Measurements from ENCODE around the gene TTLL11. TPM values are rescaled to one million over a fixed set of nuclear protein-coding genes. Genes with fewer than 3 reads are reported as not detected.

TTLL11 gene
- total and polyA plus RNA-seq, 2 of the 8 experiments (the other 6 are each of a cell fraction or from before 2014, with no cell fraction given): 0.56 to 0.80 TPM

GRCh38 chr9:121943463-121943862 lies 149.6 kb downstream of the TTLL11 start (continued):
- TF ChIP-seq CHD7 (IDR thresholded peaks at IDR 0.05; ENCODE audit: insufficient replicate concordance, low read length) (no peak), EGR1 (IDR thresholded peaks at IDR 0.05; ENCODE audit: borderline replicate concordance, low read depth, low read length) (no peak), CEBPB (IDR thresholded peaks at IDR 0.05; ENCODE audit: low read depth, low read length) (no peak), CTBP2 (IDR thresholded peaks at IDR 0.05; ENCODE audit: borderline replicate concordance, insufficient read depth, insufficient read length, low read length) (no peak), NRF1 (IDR thresholded peaks at IDR 0.05; ENCODE audit: low read depth, low read length) (no peak), RFX5 (IDR thresholded peaks at IDR 0.05; ENCODE audit: borderline replicate concordance, low read depth, low read length) (no peak), CHD2 (IDR thresholded peaks at IDR 0.05; ENCODE audit: low read length) (no peak), SP4 (IDR thresholded peaks at IDR 0.05; ENCODE audit: low read length) (no peak), RXRA (IDR thresholded peaks at IDR 0.05; ENCODE audit: insufficient read depth, low read depth, low read length) (no peak), POLR2AphosphoS5 (IDR thresholded peaks at IDR 0.05; ENCODE audit: low read depth, low read length) (no peak), POLR2A (IDR thresholded peaks at IDR 0.05; ENCODE audit: control extremely low read depth in 1 of 2, low read depth in 2 of 2, low read length in 2 of 2) (no peak), BCL11A (IDR thresholded peaks at IDR 0.05; ENCODE audit: low read depth in 2 of 2, low read length in 2 of 2) (no peak)

All from H1 (cell line).